ENCODE data around the gene KPTN. TPM values are rescaled to one million over a fixed set of nuclear protein-coding genes. Genes with fewer than 3 reads are reported as not detected.

Gene KPTN
- total and polyA plus RNA-seq, 2 donors (not counting 1 experiment from before 2014, with no cell fraction given) = 5.3 to 6.9 TPM

DNA sequence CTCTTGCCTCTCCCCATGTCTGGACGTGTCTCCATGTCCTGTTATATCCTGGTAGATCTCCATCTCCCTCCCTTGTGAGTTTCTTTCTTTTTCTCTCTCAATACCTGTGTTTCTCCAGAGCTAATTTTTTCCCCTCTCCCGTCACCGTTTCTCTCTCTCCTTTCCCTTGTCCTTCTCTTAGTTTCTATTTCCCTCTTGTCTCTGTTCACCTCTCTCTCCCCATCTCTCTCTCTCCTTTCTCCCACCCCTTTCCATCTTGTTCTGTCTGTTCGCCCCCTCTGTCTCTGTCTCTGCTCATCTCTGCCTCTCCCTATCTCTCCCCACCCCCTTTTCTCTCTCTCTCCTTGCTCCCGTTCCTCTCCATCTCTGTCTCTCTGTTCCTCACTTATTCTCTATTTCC, 25.3 kb downstream of the KPTN start:
- no peak for TF ChIP-seq EZH2 (IDR thresholded peaks at IDR 0.05; ENCODE audit: low read length, missing control alignments)
- TF ChIP-seq, protein P1, sequence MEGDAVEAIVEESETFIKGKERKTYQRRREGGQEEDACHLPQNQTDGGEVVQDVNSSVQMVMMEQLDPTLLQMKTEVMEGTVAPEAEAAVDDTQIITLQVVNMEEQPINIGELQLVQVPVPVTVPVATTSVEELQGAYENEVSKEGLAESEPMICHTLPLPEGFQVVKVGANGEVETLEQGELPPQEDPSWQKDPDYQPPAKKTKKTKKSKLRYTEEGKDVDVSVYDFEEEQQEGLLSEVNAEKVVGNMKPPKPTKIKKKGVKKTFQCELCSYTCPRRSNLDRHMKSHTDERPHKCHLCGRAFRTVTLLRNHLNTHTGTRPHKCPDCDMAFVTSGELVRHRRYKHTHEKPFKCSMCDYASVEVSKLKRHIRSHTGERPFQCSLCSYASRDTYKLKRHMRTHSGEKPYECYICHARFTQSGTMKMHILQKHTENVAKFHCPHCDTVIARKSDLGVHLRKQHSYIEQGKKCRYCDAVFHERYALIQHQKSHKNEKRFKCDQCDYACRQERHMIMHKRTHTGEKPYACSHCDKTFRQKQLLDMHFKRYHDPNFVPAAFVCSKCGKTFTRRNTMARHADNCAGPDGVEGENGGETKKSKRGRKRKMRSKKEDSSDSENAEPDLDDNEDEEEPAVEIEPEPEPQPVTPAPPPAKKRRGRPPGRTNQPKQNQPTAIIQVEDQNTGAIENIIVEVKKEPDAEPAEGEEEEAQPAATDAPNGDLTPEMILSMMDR (conservative IDR thresholded peaks at IDR 0.05 in 1 of 2, IDR thresholded peaks at IDR 0.05 in 1 of 2; ENCODE audit: low read depth in 1 of 2, low read length in 2 of 2) = no peak
- H3K27me3 ChIP-seq (ENCODE audit: control insufficient read depth, insufficient read depth, low read length) = peaks cover 46% of the 10 kb centered on the region

DNA sequence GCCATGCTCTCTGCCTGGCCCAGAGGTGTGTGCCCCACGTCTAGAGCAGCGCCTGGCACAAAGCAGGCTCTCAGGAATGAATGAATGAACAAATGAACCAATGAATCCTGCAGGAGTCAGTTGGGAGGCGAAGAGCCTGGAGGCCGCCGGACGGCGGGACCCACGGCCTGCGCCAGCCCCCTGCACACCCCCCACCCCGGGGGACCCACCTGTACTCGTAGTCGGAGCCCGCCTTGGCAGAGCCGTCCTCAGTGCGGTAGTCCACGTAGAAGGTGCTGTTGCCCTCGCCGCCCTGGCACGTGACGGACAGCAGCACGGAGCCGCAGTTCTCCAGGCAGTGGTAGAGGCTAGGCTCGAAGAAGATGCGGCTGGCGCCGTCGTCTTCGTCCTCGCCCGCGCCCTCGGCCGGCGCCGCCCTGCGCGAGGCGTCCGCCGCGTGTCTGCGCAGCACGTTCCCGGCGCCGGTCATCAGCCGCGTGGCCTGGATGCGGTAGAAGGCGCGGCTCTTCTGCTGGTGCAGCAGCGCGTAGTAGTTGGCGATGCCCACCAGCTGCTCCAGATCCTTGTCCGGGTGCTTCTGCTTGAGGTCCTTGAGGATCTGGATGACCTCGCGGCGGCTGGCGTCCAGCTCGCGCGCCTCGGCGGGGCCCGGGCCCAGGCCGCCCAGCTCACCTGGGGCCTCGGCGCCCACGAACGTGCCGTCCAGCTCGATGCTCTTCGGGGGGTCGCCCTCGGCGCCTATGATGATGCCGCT, 27.1 kb downstream of the KPTN start:
- Histone ChIP-seq H3K4me3 (replicated peaks in 1 of 4; ENCODE audit: control extremely low read depth in 1 of 4, insufficient read depth in 1 of 4, low read depth in 3 of 4, low read length in 4 of 4) (no peak overlapping the region), H3K27me3 (ENCODE audit: control insufficient read depth, insufficient read depth, low read length) (peaks cover 45% of the 10 kb centered on the region), H3K9ac (ENCODE audit: insufficient read depth, low read length) (no peak overlapping the region), H4K20me1 (ENCODE audit: control insufficient read depth, extremely low read depth, insufficient read depth, low read length) (no peaks in the 10 kb centered on the region), H3K27ac (ENCODE audit: insufficient read depth, low read length) (no peak overlapping the region), H3K79me2 (ENCODE audit: control insufficient read depth, insufficient read depth, low read length) (no peaks in the 10 kb centered on the region), H3K36me3 (ENCODE audit: control insufficient read depth, insufficient read depth, low read length) (no peaks in the 10 kb centered on the region), H2AFZ (ENCODE audit: low read length) (no peak overlapping the region), H3K4me1 (ENCODE audit: control insufficient read depth, extremely low read depth, insufficient read depth, low read length) (no peaks in the 10 kb centered on the region), H3K4me2 (ENCODE audit: extremely low read depth, insufficient read depth, low read length) (no peak overlapping the region), H3K9me3 (ENCODE audit: control insufficient read depth, insufficient read depth, low read depth, low read length) (no peaks in the 10 kb centered on the region)
- TF ChIP-seq EZH2 (IDR thresholded peaks at IDR 0.05; ENCODE audit: low read length, missing control alignments) = no peak
- TF ChIP-seq, protein P1 (conservative IDR thresholded peaks at IDR 0.05 in 1 of 2, IDR thresholded peaks at IDR 0.05 in 1 of 2; ENCODE audit: low read depth in 1 of 2, low read length in 2 of 2) = no peak
- DNase-seq (ENCODE audit: low read depth in 2 of 2) = no peak

More for the DNA sequence above, 25.3 kb downstream of the KPTN start:
- Histone ChIP-seq H4K20me1 (ENCODE audit: control insufficient read depth, extremely low read depth, insufficient read depth, low read length) (no peaks in the 10 kb centered on the region), H3K27ac (ENCODE audit: insufficient read depth, low read length) (no peak overlapping the region), H3K4me1 (ENCODE audit: control insufficient read depth, extremely low read depth, insufficient read depth, low read length) (no peaks in the 10 kb centered on the region), H3K9ac (ENCODE audit: insufficient read depth, low read length) (no peak overlapping the region), H2AFZ (ENCODE audit: low read length) (no peak overlapping the region), H3K9me3 (ENCODE audit: control insufficient read depth, insufficient read depth, low read depth, low read length) (no peaks in the 10 kb centered on the region), H3K4me2 (ENCODE audit: extremely low read depth, insufficient read depth, low read length) (no peak overlapping the region), H3K4me3 (replicated peaks in 1 of 4; ENCODE audit: control extremely low read depth in 1 of 4, insufficient read depth in 1 of 4, low read depth in 3 of 4, low read length in 4 of 4) (no peak overlapping the region), H3K79me2 (ENCODE audit: control insufficient read depth, insufficient read depth, low read length) (no peaks in the 10 kb centered on the region), H3K36me3 (ENCODE audit: control insufficient read depth, insufficient read depth, low read length) (no peaks in the 10 kb centered on the region)
- no peak for DNase-seq (ENCODE audit: low read depth in 2 of 2)

DNA sequence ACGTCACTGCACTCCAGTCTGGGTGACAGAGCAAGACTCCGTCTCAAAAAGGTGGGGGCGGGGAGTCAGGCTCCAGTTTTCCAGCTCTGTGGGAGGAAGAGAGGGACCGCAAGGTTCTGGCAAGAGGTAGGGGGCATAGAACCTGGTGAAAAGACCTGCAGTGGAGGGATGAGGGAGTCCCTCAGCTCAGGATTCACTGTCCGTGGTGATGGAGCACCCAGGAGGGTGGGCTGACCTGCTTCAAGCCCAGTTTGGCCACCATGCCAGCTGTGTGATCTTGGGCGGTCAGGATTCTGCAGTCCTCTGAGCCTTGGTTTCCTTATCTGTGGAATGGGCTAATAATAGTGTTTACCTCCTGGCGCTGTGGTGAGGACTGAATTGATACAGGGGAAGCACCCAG, 33.5 kb downstream of the KPTN start:
- Histone ChIP-seq H3K9me3 (ENCODE audit: control insufficient read depth, insufficient read depth, low read depth, low read length) (no peaks in the 10 kb centered on the region), H3K27ac (ENCODE audit: insufficient read depth, low read length) (no peak overlapping the region), H3K27me3 (ENCODE audit: control insufficient read depth, insufficient read depth, low read length) (peaks cover 41% of the 10 kb centered on the region), H3K4me1 (ENCODE audit: control insufficient read depth, extremely low read depth, insufficient read depth, low read length) (no peaks in the 10 kb centered on the region), H3K4me3 (replicated peaks in 1 of 4; ENCODE audit: control extremely low read depth in 1 of 4, insufficient read depth in 1 of 4, low read depth in 3 of 4, low read length in 4 of 4) (no peak overlapping the region), H3K9ac (ENCODE audit: insufficient read depth, low read length) (no peak overlapping the region), H3K79me2 (ENCODE audit: control insufficient read depth, insufficient read depth, low read length) (no peaks in the 10 kb centered on the region), H2AFZ (ENCODE audit: low read length) (no peak overlapping the region), H3K36me3 (ENCODE audit: control insufficient read depth, insufficient read depth, low read length) (no peaks in the 10 kb centered on the region), H3K4me2 (ENCODE audit: extremely low read depth, insufficient read depth, low read length) (no peak overlapping the region), H4K20me1 (ENCODE audit: control insufficient read depth, extremely low read depth, insufficient read depth, low read length) (no peaks in the 10 kb centered on the region)
- TF ChIP-seq, protein P1 (conservative IDR thresholded peaks at IDR 0.05 in 1 of 2, IDR thresholded peaks at IDR 0.05 in 1 of 2; ENCODE audit: low read depth in 1 of 2, low read length in 2 of 2) = no peak
- no peak for TF ChIP-seq EZH2 (IDR thresholded peaks at IDR 0.05; ENCODE audit: low read length, missing control alignments)
- no peak for DNase-seq (ENCODE audit: low read depth in 2 of 2)

All from fibroblast of lung (primary cell).